Fibroblast of pulmonary artery (primary cell): Measurements from ENCODE around the gene ASPM.

Experiments used
- DNase-seq: peaks from one replicate; pipeline ENCODE4 v3.0.0-alpha.2; 2010; ENCODE audit warnings: low read depth
- H3K4me3 ChIP-seq: replicated peaks from 2 replicates; pipeline ENCODE4 v1.5.1; 2011; ENCODE audit warnings: low read depth, mild to moderate bottlenecking, control low read depth, low read length, moderate library complexity
- TF ChIP-seq, protein P1 (sequence below): IDR thresholded peaks from 2 replicates; pipeline ENCODE4 v1.5.1; 2011; ENCODE audit warnings: mild to moderate bottlenecking, control low read depth, low read length, inconsistent platforms; ENCODE audit errors: missing control alignments

Gene ASPM

DNA sequence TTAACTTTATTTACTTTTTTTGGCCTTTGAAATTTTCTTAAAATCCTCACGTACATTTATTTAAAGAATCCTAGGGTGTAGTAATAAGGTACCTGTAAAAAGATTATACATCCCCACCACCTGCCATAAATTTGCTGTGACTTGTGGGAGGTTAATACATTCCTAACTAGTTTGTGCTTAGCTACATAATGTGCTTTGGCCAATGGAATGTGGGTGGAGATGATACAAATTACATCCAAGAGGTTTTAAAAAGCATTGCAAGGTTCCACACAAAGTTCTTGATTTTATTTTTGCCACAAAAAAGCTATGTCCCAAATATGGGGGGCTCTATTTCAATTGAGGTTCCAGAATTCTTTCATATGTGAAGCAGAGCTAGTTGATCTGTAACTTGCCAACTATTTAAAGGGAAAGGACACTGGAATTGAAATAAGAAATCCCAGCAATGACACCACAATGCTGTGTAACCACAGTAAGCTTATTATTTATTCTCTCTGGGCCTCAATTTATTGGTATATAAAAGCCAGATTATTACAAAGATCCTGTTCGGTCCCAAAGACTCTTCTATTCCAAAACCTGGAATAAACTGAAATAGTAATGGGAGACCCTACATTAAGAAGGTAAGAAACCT, 15.7 kb downstream of the ASPM start:
- TF ChIP-seq, protein P1, sequence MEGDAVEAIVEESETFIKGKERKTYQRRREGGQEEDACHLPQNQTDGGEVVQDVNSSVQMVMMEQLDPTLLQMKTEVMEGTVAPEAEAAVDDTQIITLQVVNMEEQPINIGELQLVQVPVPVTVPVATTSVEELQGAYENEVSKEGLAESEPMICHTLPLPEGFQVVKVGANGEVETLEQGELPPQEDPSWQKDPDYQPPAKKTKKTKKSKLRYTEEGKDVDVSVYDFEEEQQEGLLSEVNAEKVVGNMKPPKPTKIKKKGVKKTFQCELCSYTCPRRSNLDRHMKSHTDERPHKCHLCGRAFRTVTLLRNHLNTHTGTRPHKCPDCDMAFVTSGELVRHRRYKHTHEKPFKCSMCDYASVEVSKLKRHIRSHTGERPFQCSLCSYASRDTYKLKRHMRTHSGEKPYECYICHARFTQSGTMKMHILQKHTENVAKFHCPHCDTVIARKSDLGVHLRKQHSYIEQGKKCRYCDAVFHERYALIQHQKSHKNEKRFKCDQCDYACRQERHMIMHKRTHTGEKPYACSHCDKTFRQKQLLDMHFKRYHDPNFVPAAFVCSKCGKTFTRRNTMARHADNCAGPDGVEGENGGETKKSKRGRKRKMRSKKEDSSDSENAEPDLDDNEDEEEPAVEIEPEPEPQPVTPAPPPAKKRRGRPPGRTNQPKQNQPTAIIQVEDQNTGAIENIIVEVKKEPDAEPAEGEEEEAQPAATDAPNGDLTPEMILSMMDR: no peak
- H3K4me3 ChIP-seq: no peak overlapping the region
- peak; percentile 62 for DNase-seq

DNA sequence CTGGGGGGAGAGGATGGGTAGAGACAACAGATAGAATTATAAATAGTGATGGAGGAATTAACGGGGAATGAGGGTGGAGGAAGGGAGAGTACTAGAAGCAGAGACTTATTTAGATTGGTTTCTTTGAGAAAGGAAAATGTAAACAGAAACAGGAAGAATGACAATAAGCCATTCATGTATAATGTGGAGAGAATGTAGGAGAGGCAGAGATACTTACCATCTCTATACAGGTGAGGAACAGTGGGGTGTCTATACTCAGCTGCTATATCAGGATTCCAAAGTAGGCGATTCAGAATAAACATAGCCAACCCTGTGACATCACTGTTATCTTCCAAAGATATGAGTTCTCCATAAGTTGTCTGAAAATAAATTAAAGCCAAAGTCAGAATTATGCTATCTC, 16.8 kb downstream of the ASPM start:
- DNase-seq: no peak
- TF ChIP-seq, protein P1: no peak

DNA sequence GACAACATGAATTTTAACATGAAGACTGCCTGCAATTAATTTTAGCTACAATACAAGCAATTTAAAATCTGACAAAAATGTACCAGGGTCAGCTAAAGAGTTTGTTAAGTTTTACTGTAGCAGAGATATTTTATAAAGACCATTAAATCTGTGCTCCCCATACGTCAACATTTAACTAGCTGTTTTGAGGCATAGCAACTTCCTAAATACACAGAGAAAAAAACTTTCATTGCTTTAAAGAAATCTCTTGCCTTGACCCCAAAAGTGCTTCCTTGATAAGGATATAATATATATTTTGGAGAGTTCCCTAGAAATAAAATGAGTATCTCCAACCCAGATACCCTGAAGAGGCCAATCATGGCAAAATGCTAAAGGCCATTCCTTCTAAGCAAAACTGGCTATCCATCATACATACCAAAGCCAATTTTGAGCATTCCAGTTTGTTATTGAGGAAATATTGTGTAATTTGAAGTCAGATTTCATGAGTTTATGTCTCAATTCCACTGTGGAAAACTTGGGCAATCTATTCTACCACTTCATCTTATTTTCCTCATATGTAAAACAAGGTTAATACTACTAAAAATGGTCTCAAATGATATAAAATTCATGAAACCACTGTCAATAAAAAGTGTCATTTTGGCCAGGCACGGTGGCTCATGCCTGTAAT, 19.1 kb downstream of the ASPM start:
- no peak overlapping the region for H3K4me3 ChIP-seq
- DNase-seq: peak; percentile 80
- TF ChIP-seq, protein P1: no peak

More for the DNA sequence above, 16.8 kb downstream of the ASPM start:
- H3K4me3 ChIP-seq: no peak overlapping the region

DNA sequence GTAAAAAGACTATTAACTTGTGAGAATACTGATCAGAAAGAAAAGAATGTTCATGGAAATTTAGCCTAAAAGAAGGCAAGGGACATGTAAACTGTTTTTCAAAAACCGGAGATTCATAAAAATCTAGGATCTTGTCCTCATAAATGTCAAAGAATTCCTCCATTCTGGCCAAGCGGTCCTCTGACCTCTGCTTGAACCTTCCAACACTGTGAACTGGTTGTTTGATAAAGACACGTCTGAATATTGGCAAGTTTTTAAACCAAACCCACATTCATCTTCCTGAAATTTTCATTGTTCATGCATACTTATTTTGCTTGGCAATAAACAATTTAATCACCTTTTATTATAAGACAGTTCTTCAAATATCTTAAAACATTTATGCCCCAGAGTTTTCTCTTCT, 19.8 kb downstream of the ASPM start:
- DNase-seq: no peak
- H3K4me3 ChIP-seq: no peak overlapping the region
- TF ChIP-seq, protein P1: no peak

DNA sequence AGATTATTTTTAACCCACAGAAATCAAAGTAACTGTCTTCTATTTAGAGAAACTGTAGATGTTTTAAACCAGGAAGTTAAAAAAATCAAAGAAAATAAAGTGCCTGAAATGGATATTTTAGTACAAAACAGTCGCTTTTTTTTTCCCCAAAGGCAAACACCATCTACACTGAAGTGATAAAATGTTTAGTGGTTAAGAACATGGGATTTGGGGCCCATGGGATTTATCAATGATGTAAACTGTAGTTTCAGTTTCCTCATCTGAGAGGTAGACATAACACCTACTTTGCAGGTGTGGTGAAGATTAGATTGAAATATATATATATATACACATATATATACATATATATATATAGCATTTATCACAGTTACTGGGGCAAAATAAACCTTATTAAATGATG, 22.1 kb downstream of the ASPM start:
- no peak overlapping the region for H3K4me3 ChIP-seq
- TF ChIP-seq, protein P1: no peak
- no peak for DNase-seq

DNA sequence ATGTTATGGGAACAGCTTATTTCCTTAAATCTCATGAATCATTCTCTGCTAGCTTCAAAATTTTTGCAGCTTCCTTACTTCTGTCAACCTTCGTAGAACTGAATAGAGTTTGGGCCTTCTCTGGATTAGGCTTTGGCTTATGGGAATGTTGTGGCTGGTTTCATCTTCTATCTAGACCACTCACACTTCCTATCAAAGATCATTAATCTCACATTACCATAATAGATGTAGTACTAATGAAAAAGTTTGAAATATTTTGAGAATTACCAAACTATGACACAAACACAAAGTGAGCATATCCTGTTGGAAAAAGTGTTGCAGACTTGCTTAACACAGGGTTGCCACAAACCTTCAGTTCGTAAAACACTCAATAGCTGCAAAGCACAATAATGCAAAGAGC, 30.3 kb downstream of the ASPM start:
- TF ChIP-seq, protein P1: no peak
- H3K4me3 ChIP-seq: no peak overlapping the region
- no peak for DNase-seq

DNA sequence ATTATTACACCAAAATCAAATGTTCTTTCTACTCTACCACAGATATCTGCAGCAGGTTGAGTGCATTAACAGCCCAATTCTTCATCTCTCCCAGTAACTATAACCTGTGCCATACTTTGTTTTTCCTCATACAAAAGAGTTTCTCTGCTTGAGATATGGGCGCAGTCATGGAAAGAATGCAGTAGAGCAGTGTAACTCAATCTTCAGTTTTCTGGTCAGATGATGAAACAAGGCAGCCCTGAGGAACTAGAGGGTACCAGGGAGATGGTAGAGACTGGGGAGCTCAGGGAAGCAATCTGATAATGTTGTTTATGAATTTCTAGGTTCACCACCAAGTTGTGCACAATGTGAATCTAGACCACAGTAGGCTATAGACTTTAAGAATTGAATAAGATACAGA, 39.6 kb downstream of the ASPM start:
- H3K4me3 ChIP-seq: no peak overlapping the region

More for the DNA sequence above, 39.6 kb downstream of the ASPM start:
- TF ChIP-seq, protein P1: no peak
- DNase-seq: no peak
